HG03469 (cell line): ENCODE data around the gene E2F4.

Source experiments
- ATAC-seq: cut with Tn5 transposase; IDR thresholded peaks from one replicate; pipeline ENCODE4 v1.9.1; 2021; ENCODE audit warnings: mild to moderate bottlenecking, moderate library complexity, moderate number of reproducible peaks; ENCODE audit not compliant: unreplicated experiment

E2F4 gene

GRCh38 chr16:67230809-67231660 lies 39.1 kb downstream of the E2F4 start:
- ATAC-seq, result no peak

GRCh38 chr16:67233596-67233995 lies 41.6 kb downstream of the E2F4 start:
- no peak for ATAC-seq

- ATAC-seq, result no peak
These were observed 42.2 kb downstream of the E2F4 start for GRCh38 chr16:67234180-67234597.

GRCh38 chr16:67235816-67236562 lies 44.0 kb downstream of the E2F4 start:
- no peak for ATAC-seq

GRCh38 chr16:67236563-67237395 lies 44.8 kb downstream of the E2F4 start:
- ATAC-seq, result no peak

- ATAC-seq, result no peak
These were observed 45.7 kb downstream of the E2F4 start for GRCh38 chr16:67237396-67238277.

GRCh38 chr16:67238278-67238575 lies 46.3 kb downstream of the E2F4 start:
- ATAC-seq, result no peak

- ATAC-seq, result no peak
These were observed 47.0 kb downstream of the E2F4 start for GRCh38 chr16:67238806-67239470.

GRCh38 chr16:67240506-67240905 lies 48.6 kb downstream of the E2F4 start:
- ATAC-seq, result no peak

- no peak for ATAC-seq
These were observed 49.3 kb downstream of the E2F4 start for GRCh38 chr16:67241008-67241900.

GRCh38 chr16:67242138-67242730 lies 50.3 kb downstream of the E2F4 start:
- ATAC-seq, result no peak

- ATAC-seq, result no peak
These were observed 51.5 kb downstream of the E2F4 start for GRCh38 chr16:67243481-67243880.

- peak; percentile 42 for ATAC-seq
These were observed 52.6 kb downstream of the E2F4 start for GRCh38 chr16:67244387-67245185.

GRCh38 chr16:67245186-67245585 lies 53.2 kb downstream of the E2F4 start:
- ATAC-seq, result no peak

GRCh38 chr16:67245674-67246080 lies 53.7 kb downstream of the E2F4 start:
- no peak for ATAC-seq

- ATAC-seq, result no peak
These were observed 54.3 kb downstream of the E2F4 start for GRCh38 chr16:67246081-67246755.

- no peak for ATAC-seq
These were observed 54.8 kb downstream of the E2F4 start for GRCh38 chr16:67246756-67247191.
